SKM-1 (cell line): ENCODE measurements around the gene MAML3.
A peak's percentile ranks its signal among the peaks of the same experiment; 100 is the strongest.

ENCODE experiments used
- DNase-seq: peaks from one replicate; lab custom pipeline; 2025; ENCODE audit not compliant: unreplicated experiment; lab: John Stamatoyannopoulos, UW

MAML3 gene

GRCh38 chr4:139876337-139876941 is 277.5 kb downstream of the MAML3 start:
- no peak for DNase-seq

GRCh38 chr4:139875411-139875825 is 278.6 kb downstream of the MAML3 start:
- no peak for DNase-seq

- DNase-seq = no peak
Observed at GRCh38 chr4:139873111-139873860, 280.7 kb downstream of the MAML3 start.

GRCh38 chr4:139872274-139872673 is 281.7 kb downstream of the MAML3 start:
- DNase-seq = peak; percentile 96

- DNase-seq = no peak
Observed at GRCh38 chr4:139869810-139870209, 284.2 kb downstream of the MAML3 start.

- no peak for DNase-seq
Observed at GRCh38 chr4:139866276-139866962, 287.6 kb downstream of the MAML3 start.

GRCh38 chr4:139865537-139865936 is 288.4 kb downstream of the MAML3 start:
- DNase-seq = no peak

GRCh38 chr4:139863531-139863930 is 290.5 kb downstream of the MAML3 start:
- no peak for DNase-seq

GRCh38 chr4:139861471-139861870 is 292.5 kb downstream of the MAML3 start:
- no peak for DNase-seq

- no peak for DNase-seq
Observed at GRCh38 chr4:139860435-139861024, 293.5 kb downstream of the MAML3 start.

GRCh38 chr4:139859876-139860275 is 294.1 kb downstream of the MAML3 start:
- no peak for DNase-seq

GRCh38 chr4:139858436-139859205 is 295.4 kb downstream of the MAML3 start:
- no peak for DNase-seq

GRCh38 chr4:139857977-139858376 is 296.0 kb downstream of the MAML3 start:
- DNase-seq = no peak

- DNase-seq = peak; percentile 23
Observed at GRCh38 chr4:139857021-139857420, 297.0 kb downstream of the MAML3 start.

- no peak for DNase-seq
Observed at GRCh38 chr4:139854668-139855403, 299.1 kb downstream of the MAML3 start.

GRCh38 chr4:139853309-139853708 is 300.7 kb downstream of the MAML3 start:
- no peak for DNase-seq

- no peak for DNase-seq
Observed at GRCh38 chr4:139852612-139853269, 301.2 kb downstream of the MAML3 start.

- no peak for DNase-seq
Observed at GRCh38 chr4:139851639-139852038, 302.3 kb downstream of the MAML3 start.

GRCh38 chr4:139851133-139851532 is 302.9 kb downstream of the MAML3 start:
- no peak for DNase-seq

GRCh38 chr4:139849219-139849618 is 304.8 kb downstream of the MAML3 start:
- DNase-seq = no peak
